Lung microvascular endothelial cell (primary cell): ENCODE measurements around the gene GCSAML. TPM values are rescaled to one million over a fixed set of nuclear protein-coding genes. Genes with fewer than 3 reads are reported as not detected.
"Not testable (repeated sequence)": the region's sequence is repeated elsewhere in the genome, so short reads cannot be mapped to it uniquely, and the experiment has no call there.

Experiments
- DNase-seq, 2 donors: peaks; one replicate each; pipeline versions ENCODE4 v3.0.0 to v3.0.0-alpha.2; 2010; ENCODE audit warnings: low read depth in 2 of 2
- total RNA-seq: library from RNA; depleted of rRNA; stranded (reverse); fragments of >200 nt; gene quantifications from 2 replicates; pipeline ENCODE4 v1.2.1, GENCODE V29; 2014

GCSAML gene
- total RNA-seq, result not detected in 2 replicates

- DNase-seq, result no peak
These were observed at the start of gene GCSAML for GRCh38 chr1:247548769-247549182. GCSAML (plus strand) TSS chr1:247549134; CDS start chr1:247549192, 58 bp downstream.

DNA sequence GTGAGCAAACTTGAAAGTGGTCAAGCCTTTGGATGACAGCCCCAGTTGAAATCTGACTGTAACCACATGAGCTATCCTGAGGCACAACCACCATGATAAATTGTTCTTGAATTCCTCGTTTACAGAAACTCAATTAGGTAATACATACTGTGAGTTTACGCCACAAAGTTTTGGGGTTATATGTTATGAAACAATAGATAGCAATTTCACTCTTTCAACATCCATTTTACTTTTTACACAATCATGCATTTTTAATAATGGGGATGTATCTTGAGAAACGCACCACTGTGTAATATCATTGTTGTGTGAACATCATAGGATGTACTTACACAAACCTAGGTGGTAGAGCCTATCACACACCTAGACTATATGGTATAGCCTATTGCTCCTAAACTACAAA, 48.1 kb upstream of the GCSAML start:
- no peak for DNase-seq

- no peak for DNase-seq
These were observed 42.1 kb upstream of the GCSAML start for GRCh38 chr1:247506831-247507230.

GRCh38 chr1:247517795-247518612, 30.9 kb upstream of the GCSAML start:
- no peak for DNase-seq

GRCh38 chr1:247518613-247518891, 30.4 kb upstream of the GCSAML start:
- DNase-seq, result no peak

- not testable (repeated sequence) for DNase-seq
These were observed 27.0 kb upstream of the GCSAML start for GRCh38 chr1:247521886-247522285.

DNA sequence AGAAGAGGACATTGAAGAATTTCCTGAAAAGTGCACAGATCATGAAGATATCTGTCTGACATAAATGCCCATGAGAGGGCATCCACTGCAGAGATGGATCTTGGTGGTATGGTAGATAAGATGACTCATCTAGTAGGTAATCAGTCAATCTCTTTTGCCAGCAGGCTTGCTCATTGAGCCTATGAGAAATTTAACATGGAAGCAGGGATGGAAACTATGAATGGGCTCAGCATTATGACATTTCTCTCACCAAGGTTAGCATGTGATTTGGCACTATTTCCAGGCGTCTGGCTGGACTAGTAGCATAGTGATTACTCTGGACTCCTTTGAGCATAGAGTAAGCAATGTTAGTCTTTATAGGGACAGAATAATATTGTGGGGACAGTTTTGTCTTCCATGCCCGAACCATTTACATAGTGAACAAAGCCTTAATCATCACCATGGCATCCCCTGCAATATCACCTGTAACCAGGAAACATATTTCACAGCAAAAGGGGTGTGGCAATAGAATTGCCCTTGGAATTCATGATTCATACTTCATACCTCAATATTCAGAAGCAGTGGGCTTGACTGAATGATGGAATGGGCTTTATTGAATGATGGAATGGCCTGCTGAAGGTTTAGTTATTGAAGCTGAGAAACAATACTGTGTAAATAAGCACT, 20.0 kb upstream of the GCSAML start:
- DNase-seq, result no peak

- DNase-seq, result no peak
These were observed 19.1 kb upstream of the GCSAML start for GRCh38 chr1:247529771-247530355.

DNA sequence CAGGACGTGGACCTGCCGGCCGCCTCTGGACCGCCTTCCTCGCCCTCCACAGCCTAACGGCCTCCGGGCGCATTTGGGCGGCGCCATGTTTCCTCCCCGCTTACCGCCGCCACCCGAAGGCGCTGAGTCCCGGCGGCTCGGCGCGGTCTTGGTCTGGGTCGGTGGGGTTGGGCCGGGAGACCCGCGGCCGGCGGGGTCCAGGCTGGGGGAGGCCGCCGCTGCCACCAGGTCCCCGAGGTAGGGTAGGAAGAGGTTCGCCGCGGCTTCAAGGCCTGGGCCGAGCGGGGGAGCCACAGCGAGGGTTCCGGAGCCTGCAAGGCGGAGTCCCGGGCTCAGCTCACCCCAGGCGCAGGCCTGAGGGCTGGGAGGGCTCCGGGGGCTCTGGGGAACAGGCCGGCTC, 18.1 kb upstream of the GCSAML start:
- DNase-seq, result no peak

GRCh38 chr1:247531937-247532336, 17.0 kb upstream of the GCSAML start:
- no peak for DNase-seq

DNA sequence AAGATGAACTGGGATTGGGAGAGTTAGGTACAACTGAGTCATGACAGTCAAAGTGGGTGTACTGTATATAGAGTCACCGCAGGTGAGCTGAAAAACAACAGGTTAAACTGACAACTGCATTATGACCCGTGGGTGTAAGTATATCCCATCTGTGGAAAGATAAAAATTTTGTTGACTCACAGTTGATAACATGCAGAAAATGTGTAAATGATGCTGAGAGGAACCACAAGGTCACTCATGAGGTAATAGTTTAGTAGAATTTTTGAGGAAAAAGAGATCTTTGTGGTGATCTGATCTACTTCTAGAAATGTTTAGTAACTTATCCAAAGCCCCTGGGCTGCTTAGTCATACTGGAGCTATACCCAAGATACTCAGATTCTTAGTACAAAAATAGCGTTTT, 13.5 kb upstream of the GCSAML start:
- no peak for DNase-seq

DNA sequence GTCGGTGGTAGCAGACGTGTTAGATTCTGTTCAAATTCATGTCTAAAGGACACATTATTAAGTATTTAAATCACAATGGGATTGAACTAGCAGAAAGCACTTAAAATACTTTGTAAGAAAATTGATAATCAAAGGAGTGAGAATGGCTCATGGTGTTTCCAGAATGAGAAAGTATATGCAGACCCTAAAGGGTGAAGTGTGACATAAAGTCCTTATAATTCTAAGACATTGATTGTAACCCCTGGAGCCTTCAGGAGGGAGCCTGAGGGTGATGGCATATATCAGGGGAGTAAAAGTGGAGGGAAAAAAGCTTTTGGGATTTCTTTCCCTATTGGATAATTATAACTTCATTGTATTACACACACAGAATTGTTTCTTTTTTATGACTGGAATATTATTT, 12.6 kb upstream of the GCSAML start, which contains the start of gene OR2C3:
Gene OR2C3, minus strand, starts transcription at position 101 of the 400 bp plus-strand sequence. CDS start 3,929 bp downstream, outside the sequence.
- no peak for DNase-seq

DNA sequence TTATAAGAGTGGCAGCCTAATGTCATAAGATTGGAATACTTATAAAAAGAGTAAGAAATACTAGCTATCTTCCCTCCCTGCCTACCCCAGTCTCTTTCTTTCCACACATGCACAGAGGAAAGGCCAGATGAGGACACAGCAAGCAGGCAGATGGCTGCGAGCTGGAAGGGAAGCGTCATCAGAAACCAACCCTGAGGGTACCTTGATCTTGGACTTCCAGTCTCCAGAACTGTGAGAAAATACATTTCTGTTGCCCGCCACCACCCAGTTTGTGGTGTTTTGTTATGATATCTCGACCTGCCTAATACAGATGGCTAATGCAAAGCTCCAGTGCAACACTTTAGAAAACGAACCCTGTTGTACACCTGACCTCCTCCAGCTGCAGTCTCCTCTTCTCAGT, 10.4 kb upstream of the GCSAML start:
- no peak for DNase-seq

DNA sequence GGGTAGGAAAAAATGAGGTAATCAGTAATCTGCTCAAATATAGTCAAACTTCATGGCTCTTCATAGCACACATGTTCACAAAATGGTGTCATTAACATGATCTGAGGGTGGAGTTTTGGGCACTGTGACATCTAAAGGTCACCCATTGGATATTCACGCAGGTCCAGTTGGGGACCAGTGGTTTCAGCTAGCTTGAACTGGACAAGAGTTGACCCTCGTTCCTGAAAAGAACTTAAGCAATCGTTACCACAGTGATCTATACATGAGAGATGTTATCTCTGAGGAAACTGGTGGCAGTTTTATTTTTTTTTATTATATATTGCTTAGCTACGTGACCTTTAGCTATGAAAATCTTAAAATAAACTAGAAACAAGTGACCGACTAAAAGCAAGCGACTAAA, 9.7 kb upstream of the GCSAML start:
- no peak for DNase-seq

DNA sequence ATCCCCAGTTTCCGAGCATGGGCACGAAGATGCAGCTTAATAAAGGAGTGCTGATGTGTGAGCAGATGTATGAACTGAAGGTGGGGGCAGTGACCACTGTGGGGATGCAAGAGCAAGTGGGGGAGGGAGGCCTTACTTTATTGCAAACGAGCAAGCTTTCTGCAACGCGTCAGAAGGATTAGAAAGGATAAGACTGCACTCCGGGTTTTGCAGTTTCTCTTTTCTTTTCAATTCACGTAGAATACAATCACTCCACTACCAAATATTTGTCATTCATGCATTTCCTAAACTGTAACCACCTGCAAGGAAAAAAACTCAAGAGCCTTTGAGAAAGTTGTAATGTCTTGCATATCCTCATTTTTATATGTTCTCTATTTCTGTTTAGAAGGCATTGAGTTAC, 8.4 kb upstream of the GCSAML start:
- DNase-seq, result no peak

- DNase-seq, result no peak
These were observed 6.1 kb upstream of the GCSAML start for GRCh38 chr1:247542811-247543210.

DNA sequence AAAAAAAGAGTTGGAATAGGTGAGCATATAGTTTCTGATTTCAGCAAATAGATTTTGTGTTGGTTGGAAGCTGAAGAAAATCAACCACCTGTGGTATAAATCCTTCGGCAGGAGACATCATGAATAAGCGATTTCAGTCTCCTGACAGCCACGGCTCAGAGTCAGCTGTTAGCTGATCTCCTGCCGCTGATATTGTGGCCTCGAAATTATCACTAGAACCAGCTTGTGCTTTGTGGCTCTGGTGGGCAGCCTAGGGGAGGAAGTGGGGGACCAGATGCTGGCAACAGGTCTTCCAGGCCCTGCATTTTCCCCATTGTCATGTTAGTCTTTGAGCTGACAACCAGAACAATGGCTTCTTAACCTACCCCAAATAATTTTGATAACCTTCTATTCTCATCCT, 842 bp upstream of the GCSAML start:
- no peak for DNase-seq

- no peak for DNase-seq
These were observed 2.8 kb downstream of the GCSAML start for GRCh38 chr1:247551721-247552120.

GRCh38 chr1:247552231-247552630, 3.3 kb downstream of the GCSAML start:
- DNase-seq, result no peak

- DNase-seq, result no peak
These were observed 9.2 kb downstream of the GCSAML start for GRCh38 chr1:247557926-247558674.

DNA sequence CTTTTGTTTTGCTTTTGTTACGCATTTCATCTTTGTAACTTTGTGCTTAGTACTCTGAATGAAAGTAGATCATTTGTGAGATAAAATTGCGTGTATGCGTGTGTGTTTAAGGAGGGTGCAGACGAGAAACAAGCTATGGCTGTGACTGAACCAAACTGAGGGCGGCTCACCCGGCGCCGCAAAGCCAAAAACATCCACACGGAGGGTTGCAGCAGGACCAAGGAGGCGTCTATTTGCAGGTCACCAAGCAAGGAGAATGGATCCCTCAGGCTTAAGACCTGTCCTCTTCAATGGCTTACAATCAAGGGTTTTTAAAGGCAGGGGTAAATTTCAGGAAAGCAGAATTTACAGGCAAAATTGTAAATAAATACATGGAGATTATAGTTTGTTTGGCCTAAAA, 12.8 kb downstream of the GCSAML start:
- no peak for DNase-seq

GRCh38 chr1:247562198-247562597, 13.3 kb downstream of the GCSAML start:
- DNase-seq, result no peak
